D721Med (cell line): ENCODE data around the gene PSEN2.

ENCODE experiments used
- DNase-seq: peaks from one replicate; pipeline ENCODE4 v3.0.0; 2011; ENCODE audit warnings: low spot score; ENCODE audit not compliant: insufficient read length
- FAIRE-seq: peaks from 2 replicates; lab custom pipeline; 2011; peaks lifted over from hg19 to GRCh38; lab: Jason Lieb, UNC
- CTCF ChIP-seq: IDR thresholded peaks from 2 replicates; pipeline ENCODE4 v1.5.1; 2012; ENCODE audit warnings: mild to moderate bottlenecking, control low read depth; ENCODE audit not compliant: insufficient read depth; ENCODE audit errors: missing control alignments

The PSEN2 gene

DNA sequence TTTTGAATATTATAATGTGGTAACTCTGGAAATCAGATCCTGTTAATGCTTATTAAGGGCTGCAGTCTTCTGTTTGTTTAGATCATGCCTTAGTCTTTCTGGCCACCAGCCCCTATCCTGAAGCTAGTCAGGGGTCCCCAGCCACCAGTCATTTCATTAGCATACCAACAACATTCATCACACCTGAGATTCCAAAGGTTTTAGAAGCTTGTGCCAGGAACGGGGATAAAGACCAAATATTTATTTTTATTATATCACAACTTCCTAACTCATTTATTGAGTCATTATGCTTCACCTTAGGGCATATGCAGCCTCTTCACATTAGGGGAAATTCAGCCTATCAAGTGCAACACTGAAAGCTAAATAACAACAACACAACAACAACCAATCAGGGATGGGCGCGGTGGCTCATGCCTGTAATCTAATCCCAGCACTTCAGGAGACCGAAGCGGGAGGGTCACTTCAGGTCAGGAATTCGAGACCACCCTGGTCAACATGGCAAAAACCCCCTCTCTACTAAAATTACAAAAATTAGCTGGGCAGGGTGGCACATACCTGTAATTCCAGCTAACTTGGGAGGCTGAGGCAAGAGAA is 2.9 kb upstream of the PSEN2 start:
- TF ChIP-seq CTCF: no peak
- FAIRE-seq (no peak), DNase-seq (no peak)

- DNase-seq (no peak), FAIRE-seq (no peak)
- TF ChIP-seq CTCF: no peak
Observed at GRCh38 chr1:226868726-226869125, 1.7 kb upstream of the PSEN2 start.

DNA sequence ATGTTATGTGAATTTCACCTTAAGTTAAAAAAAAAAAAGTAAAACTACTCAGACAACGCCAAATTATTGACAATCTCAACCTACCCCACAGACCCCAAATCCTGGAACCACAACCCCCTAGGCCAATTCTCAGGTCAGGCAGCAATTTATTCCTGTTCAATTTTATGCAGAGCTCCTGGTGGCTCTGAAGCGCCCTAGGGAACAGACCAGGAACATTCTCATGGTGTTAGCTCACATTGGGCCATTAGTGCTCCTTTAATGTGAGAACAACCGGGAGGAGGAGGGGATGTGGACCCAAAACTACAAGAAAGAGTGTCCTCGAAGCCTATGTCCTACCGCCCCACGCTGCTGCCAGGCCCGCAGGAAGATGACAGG is 403 bp upstream of the PSEN2 start:
- DNase-seq: no peak
- no peak for TF ChIP-seq CTCF
- no peak for FAIRE-seq

DNA sequence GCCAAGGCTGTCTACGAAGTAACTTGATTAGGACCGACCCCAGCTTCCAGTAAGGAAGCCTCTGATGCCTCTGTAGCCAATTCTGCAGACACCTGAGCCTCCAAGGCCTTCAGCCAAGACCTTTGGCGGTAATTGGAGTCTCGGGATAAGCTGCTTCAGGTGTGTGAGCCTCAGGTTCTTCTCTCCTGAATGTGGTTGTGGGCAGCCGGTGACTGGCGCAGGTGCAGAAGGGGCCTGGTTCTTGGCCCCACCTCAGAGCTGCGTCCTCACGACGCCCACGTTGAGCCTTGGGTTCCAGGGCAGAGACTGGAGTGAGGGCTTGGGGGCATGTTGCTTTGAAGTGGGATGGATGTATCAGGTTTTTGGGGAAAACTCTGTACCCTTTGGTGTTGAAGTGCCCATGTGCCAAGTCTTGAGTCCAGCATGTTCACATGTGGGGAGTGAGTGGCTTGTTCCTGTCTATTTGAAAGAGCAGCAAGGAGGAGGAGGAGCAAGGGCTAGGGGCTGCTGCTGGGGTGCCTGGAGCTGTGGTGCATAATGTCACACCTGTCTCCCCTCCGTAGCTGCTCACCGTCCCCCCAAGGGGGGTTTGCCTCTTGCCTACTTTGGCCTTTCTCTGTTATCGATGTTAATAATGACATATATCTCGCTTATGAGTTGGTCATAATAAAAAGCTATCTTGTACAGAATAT is 1.4 kb downstream of the PSEN2 start:
- FAIRE-seq (no peak), DNase-seq (no peak)
- no peak for TF ChIP-seq CTCF

- TF ChIP-seq CTCF: no peak
- DNase-seq (no peak), FAIRE-seq (no peak)
Observed at GRCh38 chr1:226872437-226872836, 2.0 kb downstream of the PSEN2 start.

- FAIRE-seq: no peak
- TF ChIP-seq CTCF: no peak
- no peak for DNase-seq
Observed at GRCh38 chr1:226873771-226874578, 3.6 kb downstream of the PSEN2 start.
